HepG2 (cell line): ENCODE results near the gene MRPL18. TPM values are rescaled to one million over a fixed set of nuclear protein-coding genes. Genes with fewer than 3 reads are reported as not detected.

Experiments used
- ASH2L ChIP-seq: fragments of 300-600, 200-600 bp; sonication (generic); IDR thresholded peaks from 2 replicates; pipeline ENCODE4 v1.7.0; 2017; ENCODE audit warnings: low read depth, mild to moderate bottlenecking, moderate library complexity, mixed read lengths, low read length; ENCODE audit not compliant: insufficient read length
- ATAD3A ChIP-seq: sonication (generic); formaldehyde crosslinking; IDR thresholded peaks from 2 replicates; pipeline ENCODE4 v1.4.0; 2020; ENCODE audit warnings: missing genetic modification reagents
- CBX1 ChIP-seq: IDR thresholded peaks from one replicate; pipeline ENCODE4 v1.6.1; 2016; ENCODE audit warnings: antibody characterized with exemption, low read depth
- ELF3 ChIP-seq: IDR thresholded peaks from 2 replicates; pipeline ENCODE4 v1.6.1; 2016; ENCODE audit warnings: missing genetic modification reagents, missing compliant biosample characterization
- FOXK1 ChIP-seq: sonication (generic); formaldehyde crosslinking; IDR thresholded peaks from 2 replicates; pipeline ENCODE4 v1.4.0; 2020; ENCODE audit warnings: low read depth, missing genetic modification reagents, borderline replicate concordance
- HCFC1 ChIP-seq: fragments of 150-350 bp; IDR thresholded peaks from 2 replicates; pipeline ENCODE4 v1.6.1; 2014; ENCODE audit warnings: low read depth, low read length
- KDM3A ChIP-seq: IDR thresholded peaks from 2 replicates; pipeline ENCODE4 v1.6.1; 2018; ENCODE audit warnings: low read depth, missing compliant biosample characterization
- KLF6 ChIP-seq: IDR thresholded peaks from 2 replicates; pipeline ENCODE4 v1.8.0; 2016; ENCODE audit warnings: missing biosample characterization, missing genetic modification reagents
- MAFG ChIP-seq: sonication (generic); formaldehyde crosslinking; IDR thresholded peaks from 2 replicates; pipeline ENCODE4 v1.5.1; 2020; ENCODE audit warnings: mild to moderate bottlenecking, missing genetic modification reagents
- MEIS2 ChIP-seq: sonication (generic); formaldehyde crosslinking; IDR thresholded peaks from 2 replicates; pipeline ENCODE4 v1.9.0; 2021; ENCODE audit warnings: mild to moderate bottlenecking, missing genetic modification reagents
- MIER2 ChIP-seq: IDR thresholded peaks from 2 replicates; pipeline ENCODE4 v1.6.1; 2016; ENCODE audit warnings: missing biosample characterization, missing genetic modification reagents
- NKX3-1 ChIP-seq: sonication (generic); formaldehyde crosslinking; IDR thresholded peaks from 2 replicates; pipeline ENCODE4 v1.5.0; 2020; ENCODE audit warnings: missing genetic modification reagents
- RFX1 ChIP-seq: fragments of 450-650 bp; IDR thresholded peaks from 2 replicates; pipeline ENCODE4 v1.6.1; 2017
- SIX1 ChIP-seq: sonication (generic); formaldehyde crosslinking; IDR thresholded peaks from 2 replicates; pipeline ENCODE4 v1.4.0; 2020; ENCODE audit warnings: missing genetic modification reagents, borderline replicate concordance
- SP2 ChIP-seq: sonication (generic); formaldehyde crosslinking; IDR thresholded peaks from 2 replicates; pipeline ENCODE4 v1.5.1; 2020; ENCODE audit warnings: mild to moderate bottlenecking, missing genetic modification reagents
- ZFP1 ChIP-seq: IDR thresholded peaks from 2 replicates; pipeline ENCODE4 v1.6.1; 2016
- ZNF33A ChIP-seq: sonication (generic); formaldehyde crosslinking; IDR thresholded peaks from 2 replicates; pipeline ENCODE4 v1.5.1; 2020; ENCODE audit warnings: missing genetic modification reagents, mild to moderate bottlenecking, moderate library complexity, borderline replicate concordance
- ZNF34 ChIP-seq: sonication (generic); formaldehyde crosslinking; IDR thresholded peaks from 2 replicates; pipeline ENCODE4 v1.4.0; 2020; ENCODE audit warnings: mild to moderate bottlenecking, missing genetic modification reagents, borderline replicate concordance
- ZNF569 ChIP-seq: sonication (generic); formaldehyde crosslinking; IDR thresholded peaks from 2 replicates; pipeline ENCODE4 v1.5.0; 2020; ENCODE audit warnings: mild to moderate bottlenecking, missing genetic modification reagents, moderate library complexity, borderline replicate concordance
- ZNF605 ChIP-seq: sonication (generic); formaldehyde crosslinking; IDR thresholded peaks from 2 replicates; pipeline ENCODE4 v1.8.0; 2022; ENCODE audit warnings: mild to moderate bottlenecking, missing genetic modification reagents
- polyA plus RNA-seq, 8 experiments: library from polyadenylated mRNA; depleted of rRNA in 3 of 8; stranded (reverse) in 7 of 8; unstranded in 1 of 8; fragments of >200 nt; fragmentation: Illumina TruSeq in 4 of 8; extraction: Trizol in 4 of 8; gene quantifications; 2 replicates each; pipeline versions ENCODE4 v1.2.1 to v1.2.3, GENCODE V29; 2011 to 2016; ENCODE audit warnings: low read depth in 4 of 8, missing spikeins in 1 of 8, mixed read lengths in 1 of 8; ENCODE audit not compliant: insufficient read depth in 1 of 8
- total RNA-seq, 5 experiments: library from RNA; depleted of rRNA; stranded (reverse); fragments of >200 nt; fragmentation: Illumina TruSeq; extraction: Trizol; gene quantifications; 2 replicates each; pipeline ENCODE4 v1.2.3, GENCODE V29; 2016; ENCODE audit warnings: low read depth in 1 of 5
- TF ChIP-seq, protein P1 (sequence below): sonication (generic); formaldehyde crosslinking; IDR thresholded peaks from 2 replicates; pipeline ENCODE4 v1.5.0; 2020; ENCODE audit warnings: mild to moderate bottlenecking, low read depth, missing genetic modification reagents, borderline replicate concordance
- TF ChIP-seq, protein P2 (sequence below): sonication (generic); formaldehyde crosslinking; IDR thresholded peaks from 2 replicates; pipeline ENCODE4 v1.5.0; 2020; ENCODE audit warnings: missing genetic modification reagents
- TF ChIP-seq, protein P3 (sequence below): IDR thresholded peaks from 2 replicates; pipeline ENCODE4 v1.6.1; 2016; ENCODE audit warnings: missing biosample characterization, missing genetic modification reagents, low read depth
- TF ChIP-seq, protein P4 (sequence below): sonication (generic); formaldehyde crosslinking; IDR thresholded peaks from 2 replicates; pipeline ENCODE4 v1.9.0; 2021; ENCODE audit warnings: missing genetic modification reagents, borderline replicate concordance

MRPL18 gene
- total and polyA plus RNA-seq, 2 of the 13 experiments (the other 11 are each of a cell fraction or from before 2014, with no cell fraction given): 85.6 to 176 TPM

DNA sequence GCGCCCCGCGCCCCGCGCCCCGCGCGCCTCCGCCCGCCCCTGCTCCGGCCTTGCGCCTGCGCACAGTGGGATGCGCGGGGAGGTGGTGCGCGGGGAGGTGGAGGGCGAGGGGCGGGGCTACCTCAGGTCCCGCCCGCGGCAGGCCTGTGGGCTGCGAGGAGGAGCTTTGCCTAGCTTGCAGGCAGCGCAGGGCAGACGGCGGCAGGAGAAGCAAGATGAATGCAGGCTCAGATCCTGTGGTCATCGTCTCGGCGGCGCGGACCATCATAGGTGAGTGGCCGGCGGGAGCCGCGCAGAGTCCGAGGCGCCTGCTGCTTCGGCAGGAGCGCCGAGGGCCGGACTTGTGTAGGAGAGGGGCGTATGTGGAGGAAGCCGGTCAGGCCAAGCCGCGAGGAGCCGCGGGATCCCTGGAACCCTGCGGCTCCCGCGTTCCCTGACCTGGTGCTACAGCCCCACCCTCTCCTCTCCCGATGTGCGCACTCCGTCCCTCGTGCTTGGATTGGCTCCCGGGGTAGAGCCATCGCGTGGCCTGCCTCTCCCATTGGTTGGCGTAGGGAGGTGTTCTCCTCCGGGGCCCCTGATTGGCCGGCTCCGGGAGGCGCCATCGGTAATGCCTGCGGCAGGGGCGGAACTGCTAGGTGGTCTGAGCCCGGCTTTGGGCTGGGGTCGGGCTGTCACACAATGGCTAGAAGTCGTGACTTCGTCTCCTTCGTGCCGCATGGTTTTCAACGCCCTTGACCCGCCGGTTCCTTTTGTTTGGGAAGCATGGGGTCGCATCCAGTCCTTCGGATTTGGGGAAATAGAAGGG is 28.2 kb upstream of the MRPL18 start, which contains the start of gene ACAT2 (continued):
- TF ChIP-seq MEIS2 (CRISPR knock-in tag) (no peak), ZNF33A (CRISPR knock-in tag) (no peak), ASH2L (peak; percentile 97), KDM3A (peak; percentile 68; the same call in 1 of the 2 replicates), MAFG (no peak), FOXK1 (CRISPR knock-in tag) (peak; percentile 65; the same call in 1 of the 2 replicates), MIER2 (CRISPR knock-in tag) (no peak), ZFP1 (CRISPR knock-in tag) (peak; percentile 60; the same call in 1 of the 2 replicates), SIX1 (CRISPR knock-in tag) (0 out of 2 replicates have a peak, but pooled peaks have one; percentile 12), ZNF605 (CRISPR knock-in tag) (peak; percentile 81), ELF3 (CRISPR knock-in tag) (peak; percentile 66), NKX3-1 (CRISPR knock-in tag) (peak; percentile 50; the same call in 1 of the 2 replicates), RFX1 (no peak), SP2 (CRISPR knock-in tag) (peak; percentile 91), ZNF34 (CRISPR knock-in tag) (0 out of 2 replicates have a peak, but pooled peaks have one; percentile 54), HCFC1 (no peak; the same call in 1 of the 2 replicates), ATAD3A (CRISPR knock-in tag) (peak; percentile 68; the same call in 1 of the 2 replicates), CBX1 (no peak), ZNF569 (CRISPR knock-in tag) (no peak), KLF6 (no peak; the same call in 1 of the 2 replicates)
- TF ChIP-seq, protein P1, sequence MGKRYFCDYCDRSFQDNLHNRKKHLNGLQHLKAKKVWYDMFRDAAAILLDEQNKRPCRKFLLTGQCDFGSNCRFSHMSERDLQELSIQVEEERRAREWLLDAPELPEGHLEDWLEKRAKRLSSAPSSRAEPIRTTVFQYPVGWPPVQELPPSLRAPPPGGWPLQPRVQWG: 0 out of 2 replicates have a peak, but pooled peaks have one; percentile 43
- TF ChIP-seq, protein P2, sequence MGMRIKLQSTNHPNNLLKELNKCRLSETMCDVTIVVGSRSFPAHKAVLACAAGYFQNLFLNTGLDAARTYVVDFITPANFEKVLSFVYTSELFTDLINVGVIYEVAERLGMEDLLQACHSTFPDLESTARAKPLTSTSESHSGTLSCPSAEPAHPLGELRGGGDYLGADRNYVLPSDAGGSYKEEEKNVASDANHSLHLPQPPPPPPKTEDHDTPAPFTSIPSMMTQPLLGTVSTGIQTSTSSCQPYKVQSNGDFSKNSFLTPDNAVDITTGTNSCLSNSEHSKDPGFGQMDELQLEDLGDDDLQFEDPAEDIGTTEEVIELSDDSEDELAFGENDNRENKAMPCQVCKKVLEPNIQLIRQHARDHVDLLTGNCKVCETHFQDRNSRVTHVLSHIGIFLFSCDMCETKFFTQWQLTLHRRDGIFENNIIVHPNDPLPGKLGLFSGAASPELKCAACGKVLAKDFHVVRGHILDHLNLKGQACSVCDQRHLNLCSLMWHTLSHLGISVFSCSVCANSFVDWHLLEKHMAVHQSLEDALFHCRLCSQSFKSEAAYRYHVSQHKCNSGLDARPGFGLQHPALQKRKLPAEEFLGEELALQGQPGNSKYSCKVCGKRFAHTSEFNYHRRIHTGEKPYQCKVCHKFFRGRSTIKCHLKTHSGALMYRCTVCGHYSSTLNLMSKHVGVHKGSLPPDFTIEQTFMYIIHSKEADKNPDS (CRISPR knock-in tag): no peak
- TF ChIP-seq, protein P3, sequence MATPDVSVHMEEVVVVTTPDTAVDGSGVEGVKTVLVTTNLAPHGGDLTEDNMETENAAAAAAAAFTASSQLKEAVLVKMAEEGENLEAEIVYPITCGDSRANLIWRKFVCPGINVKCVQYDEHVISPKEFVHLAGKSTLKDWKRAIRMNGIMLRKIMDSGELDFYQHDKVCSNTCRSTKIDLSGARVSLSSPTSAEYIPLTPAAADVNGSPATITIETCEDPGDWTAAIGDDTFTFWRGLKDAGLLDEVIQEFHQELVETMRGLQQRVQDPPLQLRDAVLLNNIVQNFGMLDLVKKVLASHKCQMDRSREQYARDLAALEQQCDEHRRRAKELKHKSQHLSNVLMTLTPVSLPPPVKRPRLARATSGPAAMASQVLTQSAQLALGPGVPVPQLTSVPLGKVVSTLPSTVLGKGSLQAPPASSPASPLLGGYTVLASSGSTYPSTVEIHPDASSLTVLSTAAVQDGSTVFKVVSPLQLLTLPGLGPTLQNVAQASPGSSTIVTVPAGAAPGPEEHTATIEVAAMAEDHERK (CRISPR knock-in tag): no peak; the same call in 1 of the 2 replicates
- TF ChIP-seq, protein P4, sequence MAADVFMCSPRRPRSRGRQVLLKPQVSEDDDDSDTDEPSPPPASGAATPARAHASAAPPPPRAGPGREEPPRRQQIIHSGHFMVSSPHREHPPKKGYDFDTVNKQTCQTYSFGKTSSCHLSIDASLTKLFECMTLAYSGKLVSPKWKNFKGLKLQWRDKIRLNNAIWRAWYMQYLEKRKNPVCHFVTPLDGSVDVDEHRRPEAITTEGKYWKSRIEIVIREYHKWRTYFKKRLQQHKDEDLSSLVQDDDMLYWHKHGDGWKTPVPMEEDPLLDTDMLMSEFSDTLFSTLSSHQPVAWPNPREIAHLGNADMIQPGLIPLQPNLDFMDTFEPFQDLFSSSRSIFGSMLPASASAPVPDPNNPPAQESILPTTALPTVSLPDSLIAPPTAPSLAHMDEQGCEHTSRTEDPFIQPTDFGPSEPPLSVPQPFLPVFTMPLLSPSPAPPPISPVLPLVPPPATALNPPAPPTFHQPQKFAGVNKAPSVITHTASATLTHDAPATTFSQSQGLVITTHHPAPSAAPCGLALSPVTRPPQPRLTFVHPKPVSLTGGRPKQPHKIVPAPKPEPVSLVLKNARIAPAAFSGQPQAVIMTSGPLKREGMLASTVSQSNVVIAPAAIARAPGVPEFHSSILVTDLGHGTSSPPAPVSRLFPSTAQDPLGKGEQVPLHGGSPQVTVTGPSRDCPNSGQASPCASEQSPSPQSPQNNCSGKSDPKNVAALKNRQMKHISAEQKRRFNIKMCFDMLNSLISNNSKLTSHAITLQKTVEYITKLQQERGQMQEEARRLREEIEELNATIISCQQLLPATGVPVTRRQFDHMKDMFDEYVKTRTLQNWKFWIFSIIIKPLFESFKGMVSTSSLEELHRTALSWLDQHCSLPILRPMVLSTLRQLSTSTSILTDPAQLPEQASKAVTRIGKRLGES (CRISPR knock-in tag): no peak
